ENCODE data around the gene FUCA2. TPM values are rescaled to one million over a fixed set of nuclear protein-coding genes. Genes with fewer than 3 reads are reported as not detected.

Gene FUCA2
- total RNA-seq, 1 donor from 2014 or later, result 52.3 TPM

DNA sequence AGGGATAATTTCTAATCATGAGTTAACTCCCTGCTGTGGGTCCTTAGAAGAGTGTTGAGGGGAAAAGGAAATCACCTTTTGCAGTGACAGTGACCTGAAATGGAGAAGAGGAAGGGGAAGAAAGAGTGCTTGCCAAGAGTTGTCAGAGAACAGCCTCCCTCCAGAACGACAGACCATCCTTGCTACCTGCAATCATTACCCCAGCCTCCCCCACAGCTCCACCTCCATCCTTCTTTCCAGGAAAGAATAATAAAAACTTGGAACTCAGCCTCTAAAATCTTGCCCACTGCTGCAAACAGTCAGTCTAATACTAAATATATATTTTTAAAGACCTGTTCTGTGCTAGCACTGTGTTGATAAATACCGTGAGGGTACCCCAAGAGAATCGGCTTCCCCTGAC is 28.7 kb upstream of the FUCA2 start:
- Mint-ChIP-seq H3K27ac (no peak overlapping the region), H3K9me3 (no peaks in the 10 kb centered on the region), H3K36me3 (no peaks in the 10 kb centered on the region), H3K4me1 (peaks cover 7% of the 10 kb centered on the region), H3K4me3 (no peak overlapping the region), H3K27me3 (ENCODE audit: low read depth) (peaks cover 6% of the 10 kb centered on the region)
- TF ChIP-seq, protein P1, sequence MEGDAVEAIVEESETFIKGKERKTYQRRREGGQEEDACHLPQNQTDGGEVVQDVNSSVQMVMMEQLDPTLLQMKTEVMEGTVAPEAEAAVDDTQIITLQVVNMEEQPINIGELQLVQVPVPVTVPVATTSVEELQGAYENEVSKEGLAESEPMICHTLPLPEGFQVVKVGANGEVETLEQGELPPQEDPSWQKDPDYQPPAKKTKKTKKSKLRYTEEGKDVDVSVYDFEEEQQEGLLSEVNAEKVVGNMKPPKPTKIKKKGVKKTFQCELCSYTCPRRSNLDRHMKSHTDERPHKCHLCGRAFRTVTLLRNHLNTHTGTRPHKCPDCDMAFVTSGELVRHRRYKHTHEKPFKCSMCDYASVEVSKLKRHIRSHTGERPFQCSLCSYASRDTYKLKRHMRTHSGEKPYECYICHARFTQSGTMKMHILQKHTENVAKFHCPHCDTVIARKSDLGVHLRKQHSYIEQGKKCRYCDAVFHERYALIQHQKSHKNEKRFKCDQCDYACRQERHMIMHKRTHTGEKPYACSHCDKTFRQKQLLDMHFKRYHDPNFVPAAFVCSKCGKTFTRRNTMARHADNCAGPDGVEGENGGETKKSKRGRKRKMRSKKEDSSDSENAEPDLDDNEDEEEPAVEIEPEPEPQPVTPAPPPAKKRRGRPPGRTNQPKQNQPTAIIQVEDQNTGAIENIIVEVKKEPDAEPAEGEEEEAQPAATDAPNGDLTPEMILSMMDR (IDR thresholded peaks at IDR 0.05; ENCODE audit: unreplicated experiment), result no peak
- no peak for DNase-seq (ENCODE audit: low spot score in 2 of 2, unreplicated experiment in 2 of 2)

DNA sequence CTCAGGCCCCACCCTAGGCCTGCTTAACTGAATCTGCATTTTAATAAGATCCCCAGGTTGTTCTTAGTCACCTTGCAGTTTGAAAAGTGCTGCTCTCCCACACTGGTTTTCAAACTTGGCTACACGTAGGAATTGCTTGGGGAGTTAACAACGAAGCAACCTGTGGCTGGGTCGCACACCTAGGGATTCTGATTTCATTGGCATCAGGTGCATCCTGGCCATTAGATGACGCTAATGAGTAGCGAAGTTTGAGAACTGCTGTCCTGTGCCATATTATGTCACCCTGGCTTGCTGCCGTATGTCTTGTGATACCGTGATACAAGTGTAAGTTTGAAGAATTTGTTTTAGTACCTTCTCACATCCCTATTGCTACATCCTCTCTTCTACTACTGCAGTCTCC is 28.2 kb upstream of the FUCA2 start:
- Mint-ChIP-seq H3K4me1 (peaks cover 7% of the 10 kb centered on the region), H3K27ac (no peak overlapping the region), H3K36me3 (no peaks in the 10 kb centered on the region), H3K27me3 (ENCODE audit: low read depth) (peaks cover 10% of the 10 kb centered on the region), H3K9me3 (no peaks in the 10 kb centered on the region), H3K4me3 (no peak overlapping the region)
- TF ChIP-seq, protein P1 (IDR thresholded peaks at IDR 0.05; ENCODE audit: unreplicated experiment), result no peak
- no peak for DNase-seq (ENCODE audit: low spot score in 2 of 2, unreplicated experiment in 2 of 2)

DNA sequence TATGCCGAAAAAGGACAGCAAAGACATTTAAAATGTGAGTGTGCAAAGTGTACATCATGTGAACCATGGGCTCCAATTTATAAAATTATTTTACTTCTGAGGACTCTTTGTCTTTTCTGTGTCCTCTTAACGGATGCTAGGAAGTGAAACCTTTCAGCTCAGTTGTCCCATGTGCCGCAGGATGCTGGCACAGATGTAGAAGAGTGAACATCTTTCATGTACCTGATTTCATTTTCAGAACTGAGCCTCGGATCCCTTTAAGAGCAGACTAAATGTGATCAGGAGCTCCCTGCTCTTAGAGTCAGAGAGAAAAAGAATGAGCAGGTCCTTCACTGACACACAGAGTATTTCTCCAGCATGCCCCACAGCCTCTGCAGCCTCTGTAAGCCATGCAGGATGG is 27.6 kb upstream of the FUCA2 start:
- DNase-seq (ENCODE audit: low spot score in 2 of 2, unreplicated experiment in 2 of 2), result no peak
- Mint-ChIP-seq H3K27me3 (ENCODE audit: low read depth) (peaks cover 10% of the 10 kb centered on the region), H3K27ac (no peak overlapping the region), H3K9me3 (no peaks in the 10 kb centered on the region), H3K4me3 (no peak overlapping the region), H3K4me1 (peaks cover 7% of the 10 kb centered on the region), H3K36me3 (no peaks in the 10 kb centered on the region)
- TF ChIP-seq, protein P1 (IDR thresholded peaks at IDR 0.05; ENCODE audit: unreplicated experiment), result no peak

DNA sequence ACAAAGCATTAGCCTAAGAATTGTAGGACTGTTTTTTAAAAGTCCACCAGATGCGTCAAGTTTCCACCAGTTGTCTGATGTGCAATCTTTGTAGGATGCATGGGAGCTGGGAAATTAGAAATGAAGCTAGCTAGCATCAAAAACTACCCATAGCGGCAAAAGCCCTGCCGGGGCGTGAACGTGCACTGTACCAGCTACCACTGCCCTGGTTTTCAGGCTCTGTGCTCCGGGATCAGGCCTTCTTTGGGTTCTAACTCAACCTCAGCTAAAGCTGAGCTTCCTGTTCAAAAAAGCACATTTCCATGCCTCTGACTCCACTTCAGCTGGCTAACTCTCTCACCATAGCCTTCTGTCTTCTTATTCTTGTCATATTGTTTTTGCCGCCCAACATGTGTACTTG is 26.9 kb upstream of the FUCA2 start:
- Mint-ChIP-seq H3K27ac (no peak overlapping the region), H3K4me3 (peak overlapping the region; percentile 70), H3K9me3 (no peaks in the 10 kb centered on the region), H3K36me3 (no peaks in the 10 kb centered on the region), H3K4me1 (peaks cover 7% of the 10 kb centered on the region), H3K27me3 (ENCODE audit: low read depth) (peaks cover 10% of the 10 kb centered on the region)
- TF ChIP-seq, protein P1 (IDR thresholded peaks at IDR 0.05; ENCODE audit: unreplicated experiment), result no peak
- DNase-seq (ENCODE audit: low spot score in 2 of 2, unreplicated experiment in 2 of 2), result no peak

DNA sequence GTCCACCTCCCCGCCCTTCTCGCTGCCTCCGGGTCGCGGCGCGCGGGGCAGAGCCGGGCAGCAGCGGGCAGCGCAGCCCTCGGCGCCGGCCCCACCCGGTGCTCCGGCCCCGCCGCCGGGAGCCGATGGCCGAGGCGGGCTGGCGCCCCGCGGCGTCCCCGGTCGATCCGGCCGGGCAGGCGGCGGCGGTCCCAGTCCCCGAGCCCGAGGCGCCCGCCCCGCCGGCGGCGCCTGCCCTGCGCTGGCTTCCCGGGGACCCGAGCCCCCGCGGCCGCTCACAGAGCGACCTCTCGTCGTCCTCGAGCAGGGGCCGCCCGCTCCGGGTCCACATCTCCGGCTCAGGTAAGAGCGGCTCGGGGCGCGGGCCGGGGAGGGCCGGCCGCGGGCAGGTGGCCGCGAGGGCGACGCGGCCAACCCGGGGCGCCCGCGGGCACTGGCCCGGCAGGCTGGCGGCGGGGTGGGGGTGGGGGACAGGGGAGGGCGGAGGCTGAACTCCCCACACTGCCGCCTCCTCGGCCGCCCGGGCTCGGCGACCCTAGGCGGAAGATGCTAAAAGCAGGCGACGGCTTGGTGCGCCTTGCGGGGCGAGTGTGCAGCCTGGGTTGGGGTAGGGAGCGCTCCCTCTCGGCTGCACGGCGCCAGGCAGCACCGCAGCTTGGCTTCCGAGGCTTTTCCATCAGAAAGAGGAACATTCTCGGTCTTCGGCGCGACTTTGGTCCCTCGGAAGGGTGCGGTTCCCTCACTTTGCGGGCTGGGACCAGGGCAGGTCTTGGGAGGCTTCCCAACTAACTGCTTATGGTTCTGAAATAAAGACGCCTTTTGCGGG is 25.6 kb upstream of the FUCA2 start:
- H3K27ac Mint-ChIP-seq, result peak overlapping the region; percentile 4
- no peaks in the 10 kb centered on the region for H3K36me3 Mint-ChIP-seq
- TF ChIP-seq, protein P1 (IDR thresholded peaks at IDR 0.05; ENCODE audit: unreplicated experiment), result no peak
- H3K9me3 Mint-ChIP-seq, result no peaks in the 10 kb centered on the region
- peak overlapping the region; percentile 70 for H3K4me3 Mint-ChIP-seq
- H3K4me1 Mint-ChIP-seq, result peaks cover 7% of the 10 kb centered on the region
- peaks cover 10% of the 10 kb centered on the region for H3K27me3 Mint-ChIP-seq (ENCODE audit: low read depth)
- peak; percentile 27 to 66 for DNase-seq (ENCODE audit: low spot score in 2 of 2, unreplicated experiment in 2 of 2)

All from mesothelial cell of epicardium (in vitro differentiated cells).